GM21737 (cell line): ENCODE results near the gene PDE4D.

Source experiments
- ATAC-seq: cut with Tn5 transposase; IDR thresholded peaks from one replicate; pipeline ENCODE4 v1.9.1; 2021; ENCODE audit warnings: mild to moderate bottlenecking, moderate library complexity; ENCODE audit not compliant: unreplicated experiment

PDE4D gene

DNA sequence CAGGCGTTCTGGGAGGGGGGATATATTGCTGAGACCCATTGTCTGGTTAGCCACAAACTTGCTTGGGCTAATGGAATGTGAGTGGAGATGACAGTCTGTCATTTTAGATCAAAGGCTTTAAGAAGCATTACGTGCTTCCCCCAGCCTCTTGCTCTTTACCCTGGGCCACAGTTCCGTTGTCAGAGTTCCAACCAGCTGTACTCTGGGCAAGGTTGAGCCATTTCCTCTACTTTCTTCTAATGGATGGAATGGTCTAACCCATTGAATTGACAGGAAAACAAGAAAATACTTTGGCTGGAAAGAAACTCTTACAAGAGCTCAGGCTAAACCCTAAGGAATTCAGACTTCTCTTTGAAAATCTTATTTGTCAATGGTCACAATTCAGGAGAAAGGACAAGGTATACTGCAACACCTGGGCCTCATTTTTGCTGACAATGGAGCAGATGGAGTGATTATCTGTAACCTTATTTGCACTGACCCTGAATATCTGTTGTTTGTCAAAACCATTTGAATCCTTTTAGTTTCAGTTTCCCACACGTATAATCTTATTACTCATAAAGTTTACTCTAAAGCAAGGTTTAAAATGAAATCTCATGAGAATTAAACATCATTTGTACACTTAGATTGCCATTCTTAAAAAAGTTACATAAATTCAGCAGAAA is 231.4 kb downstream of the PDE4D start:
- peak; percentile 40 for ATAC-seq

DNA sequence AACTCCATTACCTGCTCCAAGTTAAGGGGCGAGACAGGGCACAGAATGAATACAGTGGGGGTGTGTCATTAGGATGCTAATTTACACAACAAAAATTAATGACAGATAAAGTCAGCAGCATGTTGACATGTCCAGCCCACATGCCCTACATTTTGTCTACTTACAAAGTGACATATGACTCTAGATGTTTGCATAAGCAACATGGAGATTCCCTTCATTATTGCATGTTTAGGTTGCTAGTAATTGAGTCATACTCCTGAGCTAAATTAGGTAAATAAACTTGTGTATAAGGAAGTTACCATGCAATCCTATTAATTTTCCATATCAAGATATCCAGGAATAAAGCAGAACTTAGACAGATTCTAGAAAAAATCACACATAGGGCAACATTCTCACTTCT is 232.2 kb downstream of the PDE4D start:
- no peak for ATAC-seq

DNA sequence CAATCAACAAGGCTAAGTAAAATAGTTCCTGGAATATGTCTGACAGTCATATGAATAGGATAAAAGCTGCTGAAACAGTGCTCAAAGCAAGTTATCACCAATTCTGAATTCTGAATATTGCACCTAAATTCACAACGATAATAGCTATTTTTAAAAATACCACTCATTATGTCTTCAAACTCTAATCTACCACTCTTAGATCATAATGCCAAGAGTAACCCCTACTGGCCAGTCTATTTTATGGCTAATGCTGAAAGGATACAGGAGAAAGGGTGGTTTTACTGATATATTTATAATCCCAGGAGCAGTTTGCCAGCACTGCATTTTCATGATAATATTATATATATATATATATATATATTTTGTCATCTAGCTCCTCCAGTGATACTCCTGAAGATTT is 232.8 kb downstream of the PDE4D start:
- no peak for ATAC-seq

DNA sequence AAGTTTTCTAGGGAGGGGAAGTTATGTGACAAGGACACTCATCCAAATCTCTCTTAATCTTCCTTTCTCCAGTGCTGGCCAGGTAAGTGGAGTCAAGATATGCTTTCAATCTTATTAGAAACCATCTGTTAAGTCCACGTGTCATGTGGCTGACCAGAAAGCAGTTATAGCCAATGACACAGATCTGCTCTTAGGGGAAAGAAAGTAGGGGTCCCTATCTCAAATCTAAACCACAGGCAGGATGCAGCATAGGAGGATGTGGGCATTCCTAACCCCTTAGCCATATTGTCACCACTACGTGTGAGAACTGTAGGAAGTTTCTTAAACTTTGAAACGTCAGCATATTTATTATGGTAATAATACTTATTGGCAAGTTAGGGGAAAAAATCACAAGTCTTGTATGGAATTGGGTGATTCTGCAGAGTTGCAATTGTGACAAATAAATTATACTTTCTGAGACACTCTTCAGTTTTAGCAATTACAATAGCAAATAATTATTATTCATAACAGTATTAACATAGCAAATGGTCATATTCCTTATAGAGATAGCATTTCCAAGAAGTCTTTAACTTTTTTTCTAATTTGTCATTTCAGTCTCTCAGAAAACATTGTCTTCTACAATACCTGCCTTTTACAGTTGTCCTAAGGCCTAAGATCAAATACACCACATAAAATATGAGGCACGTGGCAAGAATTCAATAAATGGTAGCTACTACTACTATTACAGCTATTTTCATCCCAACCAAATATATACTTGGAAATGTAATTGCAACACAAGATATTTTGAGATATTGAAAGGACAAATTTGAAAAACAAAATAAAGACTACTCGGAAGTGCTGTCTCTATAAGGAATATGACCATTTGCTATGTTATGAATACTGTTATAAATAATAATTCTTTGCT is 236.9 kb downstream of the PDE4D start:
- ATAC-seq, result no peak

DNA sequence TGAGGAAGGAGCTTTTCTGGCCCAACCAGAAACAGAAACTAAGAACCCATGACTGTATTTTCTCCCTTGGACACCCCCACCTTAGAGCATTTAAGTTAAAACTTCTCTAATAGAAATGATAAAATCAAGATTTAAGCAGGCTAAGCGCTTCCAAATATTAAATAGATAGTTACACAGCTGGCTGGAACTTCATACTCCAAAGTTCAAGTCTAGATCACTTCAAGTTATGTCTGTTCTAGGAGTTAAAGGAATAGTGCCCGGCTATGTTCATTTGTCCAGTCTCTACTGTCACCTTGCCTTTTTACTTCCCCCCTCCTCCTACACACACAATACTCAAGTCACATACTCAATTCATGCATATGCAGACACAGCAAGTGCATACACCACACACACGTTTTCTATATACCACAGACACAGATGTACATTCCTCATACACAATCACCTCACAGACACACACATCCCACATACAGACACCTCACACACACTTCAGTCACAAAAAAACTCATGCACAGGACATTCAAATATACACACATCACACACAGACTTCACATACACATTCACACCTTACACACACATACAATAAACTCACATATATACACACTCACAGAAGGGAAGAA is 237.7 kb downstream of the PDE4D start:
- no peak for ATAC-seq

DNA sequence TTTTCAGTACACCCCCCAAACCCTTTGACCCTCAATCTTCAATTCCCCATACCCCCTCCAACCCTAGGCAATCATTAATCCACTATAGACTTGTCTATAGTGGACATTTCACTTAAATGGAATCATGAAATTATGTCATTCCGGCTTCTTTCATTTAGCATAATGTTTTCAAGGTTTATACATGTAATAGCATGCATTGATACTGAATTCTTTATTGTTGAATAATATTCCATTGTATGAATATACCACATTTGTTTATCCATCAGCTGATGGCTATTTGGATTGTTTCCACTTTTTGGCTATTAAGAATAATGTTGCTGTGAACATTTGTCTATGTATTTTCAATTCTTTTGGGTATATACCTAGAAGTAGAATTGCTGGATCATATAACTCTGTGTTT is 238.8 kb downstream of the PDE4D start:
- ATAC-seq, result no peak

DNA sequence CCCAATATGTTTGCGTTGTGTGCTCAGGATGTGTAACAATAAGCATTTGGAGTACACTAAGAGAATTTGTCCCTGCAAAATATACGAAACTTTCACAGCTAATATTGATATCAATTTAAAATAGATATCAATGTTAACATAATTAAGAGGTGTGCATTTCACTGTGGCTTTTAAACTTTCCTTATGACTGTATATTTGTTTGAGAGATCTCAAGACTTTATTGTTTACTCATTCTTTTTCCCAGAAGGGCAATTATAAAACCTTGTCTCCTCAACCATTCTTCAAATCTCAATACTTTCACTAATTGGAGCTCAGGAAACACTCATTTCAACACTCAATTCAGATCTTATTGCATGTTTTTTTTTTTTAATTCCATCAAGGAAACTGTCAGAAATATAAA is 241.1 kb downstream of the PDE4D start:
- no peak for ATAC-seq

DNA sequence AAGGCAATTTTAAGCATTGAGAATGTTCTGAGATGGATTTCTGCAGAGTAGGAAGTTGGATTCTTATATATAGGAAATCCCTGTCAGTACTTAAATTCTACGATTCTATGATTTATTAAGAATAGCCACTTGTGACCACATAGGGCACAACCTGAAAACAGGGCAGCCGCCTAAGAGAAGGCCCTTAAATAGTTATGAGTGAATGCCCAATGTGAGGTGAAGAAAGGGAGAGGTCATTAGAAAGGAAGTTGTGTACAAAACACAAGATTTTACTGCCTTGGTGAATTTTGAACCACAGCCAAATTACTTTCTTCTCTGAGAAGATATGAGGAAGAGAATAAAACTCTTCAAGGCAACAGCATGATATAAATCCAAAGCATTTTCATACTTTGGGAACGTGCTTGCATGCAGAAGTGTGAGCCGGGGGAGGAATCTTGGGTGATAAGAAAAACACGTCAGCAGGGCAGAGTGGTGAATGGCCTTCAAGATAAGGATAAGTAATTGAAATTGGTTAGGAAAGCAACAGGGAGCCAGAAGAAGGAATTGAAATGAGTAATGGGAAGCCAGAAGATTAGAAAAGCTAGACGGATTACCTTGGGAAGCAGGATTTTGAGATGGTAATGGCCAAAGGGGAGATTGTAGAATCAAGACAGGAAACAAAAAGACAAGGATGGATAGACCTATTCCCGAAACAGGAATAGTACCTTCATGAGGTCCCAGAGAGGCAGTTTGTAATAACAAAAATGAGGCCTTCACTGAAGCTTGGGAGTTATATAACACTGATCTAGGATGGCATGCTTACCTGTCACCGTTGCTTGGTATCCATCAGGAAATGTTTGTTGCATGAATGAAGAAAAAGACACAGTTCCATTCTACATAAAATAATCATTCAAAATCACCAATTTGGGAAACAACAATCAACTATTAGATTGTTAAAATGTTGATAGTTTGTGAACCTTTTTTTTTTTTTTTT is 244.3 kb downstream of the PDE4D start:
- no peak for ATAC-seq

DNA sequence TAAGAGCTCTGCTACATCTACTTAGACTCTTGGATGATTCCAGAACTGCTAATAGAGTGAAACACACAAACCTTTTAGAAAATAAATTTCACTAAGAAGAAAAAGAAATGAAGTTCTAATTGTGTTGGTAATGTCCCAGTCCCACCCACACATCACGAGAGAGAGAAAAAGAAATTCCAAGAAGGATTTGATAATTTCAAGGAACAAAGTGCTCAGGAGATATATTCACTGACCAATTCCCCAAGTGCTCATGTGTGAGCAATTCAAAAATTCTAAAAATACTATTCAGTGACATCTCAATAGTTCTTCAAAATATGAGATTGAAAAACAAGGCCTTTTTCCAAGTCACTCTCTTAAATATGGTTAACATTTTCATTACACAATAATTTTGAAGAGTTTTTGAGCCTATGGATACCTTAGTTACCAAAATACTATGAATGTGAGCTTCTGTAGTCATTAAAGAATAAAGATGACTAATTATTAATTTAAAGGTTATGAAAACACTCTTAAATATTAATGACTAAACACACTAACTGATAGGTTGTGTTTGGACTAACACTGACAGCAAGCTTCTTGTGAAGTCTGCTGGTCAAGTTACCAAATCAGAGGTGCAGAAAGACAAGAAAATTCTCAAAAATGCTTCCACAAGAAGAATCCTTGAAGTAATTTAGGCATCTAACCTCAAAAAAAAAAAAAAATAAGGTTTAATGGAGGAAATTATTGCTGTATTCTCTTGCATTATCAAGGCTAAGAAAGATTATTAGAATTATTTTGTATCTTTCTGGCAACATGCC is 245.3 kb downstream of the PDE4D start:
- ATAC-seq, result no peak

DNA sequence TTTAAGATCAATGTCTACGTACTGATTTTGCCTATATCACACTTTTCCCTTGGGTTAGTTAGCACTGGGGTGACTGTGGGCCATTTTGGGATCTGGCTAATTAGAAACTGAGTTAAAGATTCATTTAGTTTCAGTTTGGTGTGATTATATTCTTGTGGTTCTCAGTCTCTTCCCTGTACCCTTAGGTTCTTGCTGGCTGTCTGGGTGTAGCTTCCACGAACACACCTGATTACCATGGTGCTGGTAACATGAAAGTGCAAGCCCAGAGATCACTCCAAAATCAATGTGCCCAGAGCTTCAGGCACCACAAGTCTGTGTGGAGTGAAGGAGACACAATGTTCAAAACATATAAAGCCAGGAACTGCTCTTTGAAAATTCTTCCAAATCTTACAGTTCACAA is 248.1 kb downstream of the PDE4D start:
- no peak for ATAC-seq

DNA sequence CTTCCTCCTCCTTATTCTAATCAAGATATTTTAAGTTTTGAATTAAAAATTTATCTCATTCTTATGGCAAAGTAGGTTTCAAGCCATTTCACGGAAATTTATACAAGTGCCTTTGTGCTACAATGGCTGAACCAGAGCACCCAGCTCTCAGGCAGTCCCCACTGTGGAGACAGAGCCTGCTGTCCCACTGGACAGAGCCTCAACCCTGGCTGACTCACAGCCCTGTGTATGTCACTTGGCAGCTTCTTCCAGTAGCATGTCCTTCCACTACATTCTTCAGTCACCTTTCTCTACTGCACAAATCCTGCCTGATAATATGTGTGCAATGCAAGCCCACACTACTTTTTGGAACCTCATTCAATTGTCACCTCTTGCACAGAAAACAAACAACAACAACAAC is 253.1 kb downstream of the PDE4D start:
- ATAC-seq, result no peak

DNA sequence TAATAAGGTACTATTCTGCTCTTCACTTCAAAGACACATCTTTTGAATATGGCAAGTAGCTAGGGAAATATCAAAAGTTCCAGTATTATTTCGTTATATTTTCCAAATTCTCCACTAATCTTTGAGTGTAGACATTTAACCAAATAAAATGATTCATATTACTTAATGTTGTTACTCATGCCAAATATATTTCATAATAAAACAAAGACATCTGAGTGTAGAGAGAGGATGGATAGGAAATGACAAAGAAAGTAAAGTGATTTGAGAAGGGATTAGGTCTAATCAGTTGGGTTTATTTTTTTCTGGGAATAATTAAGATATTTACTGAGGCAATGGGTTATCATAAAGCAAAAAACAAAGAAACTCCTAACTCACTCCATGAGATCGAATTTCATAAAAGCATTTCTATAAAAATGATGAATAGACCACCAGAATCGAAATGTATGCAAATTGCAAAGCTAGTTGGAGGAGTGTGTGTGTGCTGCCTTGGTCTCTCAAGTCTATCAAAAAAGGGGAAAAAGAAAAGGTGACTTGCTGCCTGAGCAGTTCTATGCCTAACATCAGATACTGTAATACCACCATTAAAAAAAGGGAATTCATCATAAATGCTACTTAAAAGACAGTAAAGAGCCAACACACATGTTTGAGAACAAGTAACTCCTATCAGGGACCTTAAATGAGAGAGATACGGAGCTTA is 255.5 kb downstream of the PDE4D start:
- ATAC-seq, result no peak

DNA sequence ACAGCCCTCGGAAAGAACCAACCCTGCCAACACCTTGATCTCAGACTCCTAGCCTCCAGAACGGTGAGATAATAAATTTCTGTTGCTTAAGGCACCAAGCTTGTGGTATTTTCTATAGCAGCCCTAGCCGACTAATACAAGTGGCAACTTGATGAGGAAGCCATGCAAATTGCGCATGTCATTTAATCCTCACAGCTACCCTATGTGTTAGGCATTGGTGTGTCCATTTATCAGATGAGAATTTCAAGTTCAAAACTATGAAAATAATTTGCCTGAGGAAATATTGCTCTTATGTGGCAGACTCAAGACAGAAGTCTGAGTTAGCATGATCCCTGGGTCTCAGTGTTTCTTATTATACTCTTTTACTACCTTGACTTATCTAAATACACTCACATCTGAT is 264.0 kb downstream of the PDE4D start:
- no peak for ATAC-seq

DNA sequence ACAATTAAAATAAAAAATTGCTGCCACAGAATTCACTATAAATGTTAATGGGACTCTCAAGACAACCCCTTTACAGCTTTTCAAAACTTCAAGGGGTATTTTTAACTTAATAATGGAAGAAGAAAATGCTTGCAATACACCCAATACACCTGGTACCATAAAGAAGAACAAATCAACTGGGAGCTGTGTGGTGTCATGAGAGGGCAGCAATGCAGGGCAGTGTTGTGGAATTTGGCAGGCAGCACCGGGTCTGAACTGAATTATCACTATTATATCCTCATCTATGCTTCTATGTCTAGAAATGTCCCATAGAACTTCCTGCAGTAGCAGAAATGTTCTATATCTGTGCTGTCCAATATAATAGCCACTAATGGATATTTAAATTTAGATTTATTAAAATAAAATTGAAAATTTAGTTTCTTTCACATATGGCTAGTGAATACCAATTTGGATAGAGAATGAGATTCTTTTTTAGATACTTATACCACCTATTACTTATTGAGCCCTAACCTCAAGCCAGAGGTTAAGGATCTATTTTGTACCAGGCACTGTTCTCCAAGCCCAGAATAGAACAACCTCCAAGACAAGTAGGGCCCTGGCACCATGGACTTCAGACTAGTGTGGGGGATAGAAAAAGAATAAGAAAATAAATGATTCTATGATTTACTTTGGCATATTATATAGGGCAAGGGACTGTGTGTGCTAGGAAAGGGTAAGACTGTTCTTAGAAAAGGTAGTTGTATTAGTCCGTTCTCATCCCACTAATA is 265.3 kb downstream of the PDE4D start:
- ATAC-seq, result no peak

DNA sequence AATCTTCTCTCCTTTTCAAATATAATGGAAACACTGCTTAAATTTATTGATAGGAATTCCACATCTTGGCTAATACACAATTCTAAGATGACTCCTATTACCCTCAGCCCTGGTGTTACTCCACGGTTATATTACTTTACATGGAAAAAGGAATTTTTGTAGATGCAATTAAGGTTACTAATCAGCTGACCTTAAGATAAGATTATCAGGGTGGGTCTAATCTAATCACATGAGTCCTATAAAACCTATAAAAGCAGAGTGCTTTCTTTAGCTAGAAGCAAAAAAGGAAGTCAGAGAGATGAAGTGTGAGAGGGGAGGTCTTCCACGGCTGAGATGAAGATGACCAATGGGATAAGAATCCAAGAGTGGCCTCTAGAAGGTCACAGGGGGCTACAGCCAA is 268.6 kb downstream of the PDE4D start:
- no peak for ATAC-seq

DNA sequence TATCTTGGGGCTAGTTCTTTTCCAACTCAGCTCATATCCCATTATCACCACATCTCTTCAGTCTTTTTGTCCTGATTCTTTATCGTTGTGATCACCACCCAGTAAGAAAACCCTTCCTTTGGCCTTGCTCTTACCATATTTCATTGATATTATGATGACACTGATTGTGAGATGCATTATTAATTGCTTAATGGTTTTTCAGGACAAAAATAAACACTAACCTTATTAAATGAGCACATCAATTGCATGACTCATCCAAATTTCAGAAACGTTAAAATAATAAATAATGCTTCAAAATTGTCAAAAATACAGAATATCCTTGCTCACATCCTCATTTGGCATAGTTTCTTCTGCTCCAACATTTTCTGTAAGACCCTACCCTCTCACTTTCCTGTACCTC is 270.7 kb downstream of the PDE4D start:
- ATAC-seq, result no peak

DNA sequence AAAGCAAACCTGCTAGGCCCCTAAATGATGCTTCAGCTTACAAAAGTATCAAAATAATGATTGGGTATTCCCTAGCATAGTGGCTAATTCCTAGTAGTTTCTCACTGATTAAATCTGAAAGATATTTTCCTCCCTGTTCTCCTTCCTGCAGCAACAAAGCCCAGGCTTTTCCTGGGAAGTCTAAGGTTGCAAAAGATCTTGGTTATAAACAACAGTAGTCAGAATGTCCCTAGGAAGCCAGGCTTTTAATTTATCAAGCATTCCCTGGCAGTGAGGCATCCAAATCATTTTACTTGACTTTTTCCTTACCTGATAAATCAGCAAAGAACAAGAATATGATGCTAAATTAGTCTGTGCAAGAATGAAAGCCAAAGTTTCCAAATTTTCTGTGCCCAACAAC is 272.0 kb downstream of the PDE4D start:
- no peak for ATAC-seq

DNA sequence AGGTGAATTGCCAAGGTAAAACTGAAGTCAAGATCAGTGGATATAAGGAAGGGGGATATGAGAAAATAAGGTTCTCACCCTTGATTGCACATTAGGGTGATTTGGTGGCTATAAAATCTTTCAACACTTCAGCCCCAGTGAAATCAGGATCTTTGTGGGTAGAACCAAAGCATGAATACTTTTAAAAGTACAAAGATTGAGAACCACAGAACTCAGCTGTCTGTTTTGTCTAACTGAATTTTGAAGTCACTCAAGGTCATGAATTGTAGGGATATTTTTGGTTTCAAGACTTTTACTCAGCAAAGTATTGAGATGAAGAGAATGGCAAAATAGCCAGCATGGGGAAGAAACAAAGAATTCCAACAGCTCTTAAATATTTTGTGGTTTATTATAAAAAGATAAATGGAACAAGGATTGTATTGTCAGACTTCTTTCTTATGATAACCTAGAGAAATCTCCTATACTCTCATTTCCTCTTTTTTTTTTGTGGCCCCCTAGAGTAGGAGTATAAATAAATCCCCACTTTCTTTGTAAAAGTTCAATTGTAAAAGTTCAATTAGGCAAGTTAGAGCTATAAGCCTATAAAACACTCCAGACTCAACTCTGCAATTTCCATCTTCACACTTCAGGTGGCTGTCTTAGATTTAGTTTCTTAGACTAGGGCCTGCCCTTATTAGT is 272.9 kb downstream of the PDE4D start:
- ATAC-seq, result no peak
